Measurements from ENCODE around the gene FFAR4. TPM values are rescaled to one million over a fixed set of nuclear protein-coding genes. Genes with fewer than 3 reads are reported as not detected.

Gene FFAR4
- total RNA-seq, 1 donor from 2014 or later, result not detected

- no peaks in the 10 kb centered on the region for H3K36me3 Mint-ChIP-seq (ENCODE audit: unreplicated experiment)
- TF ChIP-seq CTCF (IDR thresholded peaks at IDR 0.05), result no peak
- no peak overlapping the region for H3K4me3 Mint-ChIP-seq (ENCODE audit: unreplicated experiment)
- no peak for DNase-seq (ENCODE audit: extremely low spot score, unreplicated experiment)
- no peaks in the 10 kb centered on the region for H3K27me3 Mint-ChIP-seq (ENCODE audit: unreplicated experiment)
- no peak overlapping the region for H3K27ac Mint-ChIP-seq (ENCODE audit: unreplicated experiment)
- H3K4me1 Mint-ChIP-seq (ENCODE audit: unreplicated experiment), result peaks cover 7% of the 10 kb centered on the region
- H3K9me3 Mint-ChIP-seq (ENCODE audit: unreplicated experiment), result no peaks in the 10 kb centered on the region
Measured at GRCh38 chr10:93629647-93630305, 63.3 kb downstream of the FFAR4 start.

GRCh38 chr10:93630625-93631557 lies 64.4 kb downstream of the FFAR4 start:
- no peak overlapping the region for H3K4me3 Mint-ChIP-seq (ENCODE audit: unreplicated experiment)
- no peaks in the 10 kb centered on the region for H3K36me3 Mint-ChIP-seq (ENCODE audit: unreplicated experiment)
- H3K27me3 Mint-ChIP-seq (ENCODE audit: unreplicated experiment), result peaks cover 7% of the 10 kb centered on the region
- no peaks in the 10 kb centered on the region for H3K9me3 Mint-ChIP-seq (ENCODE audit: unreplicated experiment)
- TF ChIP-seq CTCF (IDR thresholded peaks at IDR 0.05), result no peak
- no peak overlapping the region for H3K27ac Mint-ChIP-seq (ENCODE audit: unreplicated experiment)
- no peak for DNase-seq (ENCODE audit: extremely low spot score, unreplicated experiment)
- H3K4me1 Mint-ChIP-seq (ENCODE audit: unreplicated experiment), result peaks cover 7% of the 10 kb centered on the region

Other genes starting within 250 kb of the FFAR4 start
- 470 and 517 TPM in 2 replicates for gene MYOF, start 84.3 kb upstream of the FFAR4 start, total RNA-seq
- gene CEP55, start 70.1 kb upstream of the FFAR4 start, total RNA-seq, result 8.6 and 9.5 TPM in 2 replicates
- gene RBP4, start 34.6 kb downstream of the FFAR4 start, total RNA-seq, result 0.56 and 0.63 TPM in 2 replicates
- not detected in 2 replicates for gene PDE6C, start 45.9 kb downstream of the FFAR4 start, total RNA-seq
- gene FRA10AC1, start 135.9 kb downstream of the FFAR4 start, total RNA-seq, result 13.0 and 15.0 TPM in 2 replicates
- gene LGI1, start 191.3 kb downstream of the FFAR4 start, total RNA-seq, result 0.29 TPM in 1 of 2 replicates, not detected in the other